Kidney (tissue), 14 donors: ENCODE data around the gene RNF10. TPM values are rescaled to one million over a fixed set of nuclear protein-coding genes. Genes with fewer than 3 reads are reported as not detected.

Experiments
- DNase-seq, 5 donors: peaks; one replicate each; pipeline ENCODE4 v3.0.0-alpha.2; 2013 to 2020
- FAIRE-seq: peaks from 2 replicates; lab custom pipeline; 2012; peaks lifted over from hg19 to GRCh38; lab: Jason Lieb, UNC
- H3K27ac ChIP-seq, 2 donors: one replicate each; pipeline ENCODE4 v1.7.0; 2013; ENCODE audit warnings: low read depth in 2 of 2, low read length in 2 of 2, inconsistent platforms in 1 of 2
- H3K27me3 ChIP-seq: one replicate; pipeline ENCODE4 v1.7.1; 2013; ENCODE audit warnings: low read length, inconsistent platforms; ENCODE audit not compliant: control insufficient read depth, insufficient read depth
- H3K36me3 ChIP-seq, 3 donors: one replicate each; pipeline versions ENCODE4 v1.7.0 to v1.7.1; 2013; ENCODE audit warnings: low read length in 3 of 3, control low read depth in 1 of 3, inconsistent platforms in 1 of 3; ENCODE audit not compliant: insufficient read depth in 3 of 3, control insufficient read depth in 2 of 3
- H3K4me1 ChIP-seq, 3 donors: one replicate each; pipeline versions ENCODE4 v1.7.0 to v1.7.1; 2013; ENCODE audit warnings: low read length in 3 of 3, inconsistent platforms in 1 of 3, low read depth in 1 of 3; ENCODE audit not compliant: control insufficient read depth in 2 of 3, insufficient read depth in 2 of 3
- H3K4me3 ChIP-seq, 3 donors: one replicate each; pipeline versions ENCODE4 v1.7.0 to v1.8.1; 2013; ENCODE audit warnings: low read length in 3 of 3, control low read depth in 1 of 3, inconsistent platforms in 1 of 3
- H3K9ac ChIP-seq, 3 donors: one replicate each; pipeline versions ENCODE4 v1.7.0 to v1.7.1; 2013; ENCODE audit warnings: low read length in 3 of 3, control low read depth in 1 of 3, inconsistent platforms in 1 of 3
- H3K9me3 ChIP-seq, 3 donors: one replicate each; pipeline versions ENCODE4 v1.7.0 to v1.7.1; 2013; ENCODE audit warnings: low read length in 3 of 3, control low read depth in 1 of 3, inconsistent platforms in 1 of 3; ENCODE audit not compliant: control insufficient read depth in 2 of 3, insufficient read depth in 1 of 3
- intact Hi-C: fragments of 100-400 bp; cut with DNase I; formaldehyde crosslinking; loops from one replicate; pipeline ENCODE4 v1.11.1; 2022
- polyA plus RNA-seq: library from polyadenylated mRNA; stranded (reverse); fragments of 350-450 nt; fragmentation: Illumina TruSeq; extraction: RNeasy Lipid Tissue Mini Kit (QIAGEN cat#74804); gene quantifications from one replicate; pipeline ENCODE4 v1.2.3, GENCODE V29; 2014; ENCODE audit warnings: low read depth, low replicate concordance; ENCODE audit not compliant: insufficient read depth
- total RNA-seq: library from RNA; stranded (reverse); fragmentation: NEBNext Ultra II Directional; extraction: Animal tissue kit (Norgen Biotek cat#: 25700); gene quantifications from one replicate; pipeline ENCODE4 v1.2.1, GENCODE V29; 2021
- TF ChIP-seq, protein P1 (sequence below): IDR thresholded peaks from 3 replicates; pipeline ENCODE4 v1.5.1; 2012; ENCODE audit warnings: mild to moderate bottlenecking, moderate library complexity, borderline replicate concordance; ENCODE audit not compliant: insufficient read depth; ENCODE audit errors: extremely low read depth
- donor health status: control.
- donor health status: control.
- donor health status: control.
- donor health status: control.
- donor health status: control.
- donor health status: DM: yes; HTN: yes; CAD: no.
- donor health status: Normal renal cell carcinoma (clear cell type).

The RNF10 gene
- total and polyA plus RNA-seq, 2 donors from 2014 or later, result 220 to 229 TPM

GRCh38 chr12:120592121-120593049 is 58.2 kb downstream of the RNF10 start:
- intact Hi-C loops, result no loop called here
- Histone ChIP-seq H3K36me3 (no peaks in the 10 kb centered on the region), H3K4me3 (no peak overlapping the region), H3K9ac (no peak overlapping the region), H3K27ac (no peak overlapping the region), H3K27me3 (no peaks in the 10 kb centered on the region), H3K9me3 (no peaks in the 10 kb centered on the region), H3K4me1 (no peaks in the 10 kb centered on the region)
- no peak for FAIRE-seq
- TF ChIP-seq, protein P1, sequence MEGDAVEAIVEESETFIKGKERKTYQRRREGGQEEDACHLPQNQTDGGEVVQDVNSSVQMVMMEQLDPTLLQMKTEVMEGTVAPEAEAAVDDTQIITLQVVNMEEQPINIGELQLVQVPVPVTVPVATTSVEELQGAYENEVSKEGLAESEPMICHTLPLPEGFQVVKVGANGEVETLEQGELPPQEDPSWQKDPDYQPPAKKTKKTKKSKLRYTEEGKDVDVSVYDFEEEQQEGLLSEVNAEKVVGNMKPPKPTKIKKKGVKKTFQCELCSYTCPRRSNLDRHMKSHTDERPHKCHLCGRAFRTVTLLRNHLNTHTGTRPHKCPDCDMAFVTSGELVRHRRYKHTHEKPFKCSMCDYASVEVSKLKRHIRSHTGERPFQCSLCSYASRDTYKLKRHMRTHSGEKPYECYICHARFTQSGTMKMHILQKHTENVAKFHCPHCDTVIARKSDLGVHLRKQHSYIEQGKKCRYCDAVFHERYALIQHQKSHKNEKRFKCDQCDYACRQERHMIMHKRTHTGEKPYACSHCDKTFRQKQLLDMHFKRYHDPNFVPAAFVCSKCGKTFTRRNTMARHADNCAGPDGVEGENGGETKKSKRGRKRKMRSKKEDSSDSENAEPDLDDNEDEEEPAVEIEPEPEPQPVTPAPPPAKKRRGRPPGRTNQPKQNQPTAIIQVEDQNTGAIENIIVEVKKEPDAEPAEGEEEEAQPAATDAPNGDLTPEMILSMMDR, result no peak
- DNase-seq, result no peak

- Histone ChIP-seq H3K36me3 (no peaks in the 10 kb centered on the region), H3K9me3 (no peaks in the 10 kb centered on the region)
- intact Hi-C loops, result no loop called here
These were observed 62.7 kb downstream of the RNF10 start for GRCh38 chr12:120596901-120597300.

DNA sequence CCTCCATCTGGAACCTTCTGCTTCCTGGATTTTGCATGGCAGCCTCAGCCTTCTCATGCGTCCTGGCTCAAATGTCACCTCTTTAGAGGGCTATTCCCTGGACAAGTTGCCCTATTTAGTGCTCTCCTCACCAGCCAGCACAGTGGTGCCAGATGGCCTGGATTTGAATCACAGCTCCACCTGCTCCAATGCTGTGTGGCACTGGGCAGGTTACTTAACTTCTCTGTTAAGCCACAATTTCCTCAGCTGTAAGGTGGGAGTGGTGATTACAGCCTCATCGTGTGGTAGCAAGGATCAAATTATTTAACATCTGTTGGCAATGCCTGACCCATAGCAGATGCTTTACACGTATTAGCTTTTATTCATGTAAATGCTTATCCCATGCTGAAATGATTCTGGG is 63.7 kb downstream of the RNF10 start:
- Histone ChIP-seq H3K4me3 (no peak overlapping the region), H3K4me1 (peaks cover 0 to 13% (median 7%) of the 10 kb centered on the region in 3 donors), H3K9ac (no peak overlapping the region), H3K36me3 (no peaks in the 10 kb centered on the region), H3K27me3 (no peaks in the 10 kb centered on the region), H3K27ac (no peak overlapping the region), H3K9me3 (no peaks in the 10 kb centered on the region)
- TF ChIP-seq, protein P1, result no peak
- DNase-seq (no peak), FAIRE-seq (no peak)
- intact Hi-C loops, result no loop called here

More at GRCh38 chr12:120596901-120597300, 62.7 kb downstream of the RNF10 start:
- FAIRE-seq (no peak), DNase-seq (no peak)
- H3K4me1 ChIP-seq, result peaks cover 0 to 13% (median 7%) of the 10 kb centered on the region in 3 donors
- TF ChIP-seq, protein P1, result no peak
- H3K27ac ChIP-seq, result no peak overlapping the region
- no peaks in the 10 kb centered on the region for H3K27me3 ChIP-seq
- no peak overlapping the region for H3K4me3 ChIP-seq
- no peak overlapping the region for H3K9ac ChIP-seq
